HT1080 (cell line): Measurements from ENCODE around the gene GSTT4. TPM values are rescaled to one million over a fixed set of nuclear protein-coding genes. Genes with fewer than 3 reads are reported as not detected.
"Not testable (repeated sequence)": the region's sequence is repeated elsewhere in the genome, so short reads cannot be mapped to it uniquely, and the experiment has no call there.

Experiments
- DNase-seq: peaks from one replicate; pipeline ENCODE4 v3.0.0-alpha.2; 2015; ENCODE audit warnings: low read depth
- total RNA-seq: library from RNA; depleted of rRNA; stranded (reverse); fragments of >200 nt; shearing (Covaris generic); gene quantifications from 2 replicates; pipeline ENCODE4 v1.2.3, GENCODE V29; 2014; rRNA removed

GSTT4 gene
- total RNA-seq, 1 experiment from 2014 or later = not detected

DNA sequence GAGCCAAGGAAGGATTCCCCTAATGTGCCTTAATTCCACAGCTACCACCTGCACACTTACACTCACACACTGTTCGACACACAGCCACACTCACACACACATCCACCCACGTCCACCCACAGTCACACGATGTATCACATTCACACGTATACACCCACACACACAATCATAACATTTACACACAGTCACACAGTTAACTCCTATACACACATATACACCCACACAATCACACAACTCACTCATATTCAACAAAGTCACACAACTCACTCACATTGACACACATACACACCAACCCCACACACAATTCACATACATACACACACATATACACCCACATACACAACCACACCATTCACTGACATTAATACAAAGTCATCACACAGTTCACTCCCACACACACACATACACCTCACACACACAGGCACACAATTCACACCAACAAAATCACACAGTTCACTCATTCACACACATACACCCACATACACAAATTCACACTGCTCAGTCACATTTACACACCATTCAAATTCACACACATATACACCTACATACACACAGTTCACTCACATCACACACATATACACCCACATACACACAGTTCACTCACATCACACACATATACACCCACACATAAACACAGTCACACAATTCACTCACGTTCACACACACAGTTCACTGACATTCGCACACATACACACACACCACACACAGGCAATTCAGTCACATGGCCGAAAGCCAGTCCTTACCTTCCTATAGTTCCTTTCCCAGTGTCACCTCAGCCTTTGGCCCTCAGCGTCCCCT is 50.9 kb downstream of the GSTT4 start:
- not testable (repeated sequence) for DNase-seq

DNA sequence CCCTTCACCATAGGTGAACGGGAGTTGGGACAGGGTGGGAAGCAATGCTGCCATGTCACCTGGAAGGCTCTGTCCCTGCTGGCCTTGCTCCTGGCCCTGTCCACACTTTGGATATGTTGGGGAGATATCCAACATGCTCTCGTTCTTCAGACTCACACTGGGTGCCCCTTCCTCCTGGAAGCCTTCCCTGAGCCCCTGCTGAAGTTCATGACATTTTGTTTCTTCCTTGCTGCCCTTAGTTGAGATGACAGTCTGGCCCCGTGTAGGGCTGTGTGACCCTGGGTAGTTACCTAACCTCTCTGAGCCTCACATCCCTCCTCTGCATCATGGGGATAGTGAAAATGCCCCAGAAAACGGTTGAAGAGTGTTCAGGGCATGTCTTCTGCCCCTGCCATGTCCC is 51.8 kb downstream of the GSTT4 start:
- not testable (repeated sequence) for DNase-seq

DNA sequence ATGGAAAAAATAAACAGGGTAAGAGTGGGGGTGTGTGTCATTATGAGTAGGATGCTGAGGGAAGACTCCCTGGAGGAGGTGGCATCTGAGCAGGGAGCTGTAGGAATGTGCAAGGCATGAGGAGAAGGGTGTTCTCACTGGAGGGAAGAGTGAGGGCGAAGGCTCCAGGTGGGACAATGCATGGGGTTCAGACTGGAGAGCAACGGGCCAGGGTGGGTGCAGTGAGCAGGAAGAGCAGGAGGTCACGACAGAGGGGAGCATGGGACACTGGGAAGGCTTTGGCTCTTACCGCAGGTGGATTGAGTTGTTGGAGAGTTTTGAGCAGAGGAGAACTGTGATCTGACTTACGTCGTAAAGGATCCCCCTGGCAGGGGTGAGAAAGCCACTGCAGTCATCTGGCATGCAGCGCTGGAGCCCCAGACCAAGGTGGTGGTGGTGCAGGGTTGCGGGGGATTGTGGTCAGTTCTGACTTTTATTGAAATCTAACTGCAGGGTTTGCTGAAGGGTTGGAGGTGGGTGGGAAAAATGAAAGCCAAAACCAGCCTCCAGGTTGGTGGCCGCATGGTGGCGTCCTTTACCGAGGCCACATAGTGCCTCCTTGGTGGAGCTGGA is 52.4 kb downstream of the GSTT4 start:
- not testable (repeated sequence) for DNase-seq

DNA sequence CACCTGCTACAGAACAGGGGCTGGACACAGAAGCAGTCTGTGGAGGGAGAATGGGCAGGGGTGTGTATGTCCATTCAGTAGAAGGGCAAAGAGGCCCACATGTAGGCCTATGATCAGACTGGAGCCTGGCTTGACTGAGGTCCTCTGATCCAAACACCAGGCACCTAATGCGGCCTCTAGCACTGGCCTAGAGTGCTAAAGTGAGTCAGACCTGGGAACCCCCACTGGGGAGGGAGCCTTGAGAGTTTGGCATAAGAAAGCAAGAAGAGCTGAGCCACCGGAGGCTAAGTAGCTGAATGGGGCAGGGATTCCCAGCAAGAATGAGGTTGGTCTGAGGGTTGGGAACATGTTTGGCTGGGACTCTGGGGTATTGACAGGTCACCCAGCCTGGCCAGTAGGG is 53.9 kb downstream of the GSTT4 start:
- DNase-seq = not testable (repeated sequence)

DNA sequence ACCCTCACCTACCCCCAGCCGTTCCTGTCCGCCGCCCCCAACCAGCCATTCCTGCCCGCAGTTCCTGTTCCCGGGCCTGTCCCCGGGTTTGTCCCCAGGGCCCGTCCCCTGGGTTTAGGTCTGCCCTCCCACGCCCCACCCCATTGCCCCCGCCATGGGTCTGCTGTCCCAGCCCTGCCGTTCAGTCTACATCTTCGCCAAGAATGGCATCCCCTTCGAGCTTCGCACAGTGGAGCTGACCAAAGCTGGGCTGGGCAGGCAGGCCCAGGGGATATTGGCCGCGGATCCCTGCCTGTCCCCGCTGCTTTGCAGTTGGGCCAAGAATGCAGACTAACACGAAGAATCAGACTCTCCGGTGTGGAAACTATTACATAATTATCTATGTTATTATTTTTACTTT is 55.5 kb downstream of the GSTT4 start:
- DNase-seq = not testable (repeated sequence)

Other genes starting within 250 kb of the GSTT4 start
- 1.1 TPM in 1 of 2 replicates, not detected in the other for gene C22orf15, start 242.5 kb downstream of the GSTT4 start, total RNA-seq
- gene CHCHD10, start 237.5 kb downstream of the GSTT4 start, total RNA-seq = not detected in 2 replicates
- not detected in 2 replicates for gene MMP11, start 232.6 kb downstream of the GSTT4 start, total RNA-seq
- gene SMARCB1, start 218.5 kb downstream of the GSTT4 start, total RNA-seq = 88.6 and 107 TPM in 2 replicates
- not detected in 2 replicates for gene DERL3, start 166.4 kb downstream of the GSTT4 start, total RNA-seq
- gene SLC2A11, start 147.6 kb downstream of the GSTT4 start, total RNA-seq = 1.4 and 3.2 TPM in 2 replicates
- gene MIF, start 111.1 kb downstream of the GSTT4 start, total RNA-seq = 890 and 1,130 TPM in 2 replicates
- 3.5 and 6.3 TPM in 2 replicates for gene GSTT2B, start 44.3 kb downstream of the GSTT4 start, total RNA-seq
- gene DDTL, start 38.6 kb downstream of the GSTT4 start, total RNA-seq = 2.9 and 5.1 TPM in 2 replicates
- 380 and 441 TPM in 2 replicates for gene DDT, start 31.0 kb downstream of the GSTT4 start, total RNA-seq
- 1.3 and 1.5 TPM in 2 replicates for gene GSTT2, start 25.3 kb downstream of the GSTT4 start, total RNA-seq
- 28.8 and 36.6 TPM in 2 replicates for gene CABIN1, start 5.9 kb upstream of the GSTT4 start, total RNA-seq
- gene SUSD2, start 176.0 kb upstream of the GSTT4 start, total RNA-seq = 0.10 and 0.17 TPM in 2 replicates
- gene GGT5, start 239.6 kb upstream of the GSTT4 start, total RNA-seq = not detected in 2 replicates